ENCODE measurements around the gene PCNX1.
"Not testable (repeated sequence)": the region's sequence is repeated elsewhere in the genome, so short reads cannot be mapped to it uniquely, and the experiment has no call there.

PCNX1 gene

GRCh38 chr14:71137536-71138447 lies 230.5 kb downstream of the PCNX1 start:
- Mint-ChIP-seq H3K4me3 (no peak overlapping the region), H3K9me3 (no peaks in the 10 kb centered on the region), H3K4me1 (peaks cover 33% of the 10 kb centered on the region), H3K27ac (no peak overlapping the region), H3K36me3 (no peaks in the 10 kb centered on the region)
- ATAC-seq = no peak
- DNase-seq (ENCODE audit: low spot score in 2 of 2) = no peak

GRCh38 chr14:71138448-71139293 lies 231.4 kb downstream of the PCNX1 start:
- DNase-seq (ENCODE audit: low spot score in 2 of 2) (peak; percentile 47 to 80), ATAC-seq (no peak)
- peaks cover 41% of the 10 kb centered on the region for H3K4me1 Mint-ChIP-seq
- no peak overlapping the region for H3K27ac Mint-ChIP-seq
- no peaks in the 10 kb centered on the region for H3K9me3 Mint-ChIP-seq
- no peaks in the 10 kb centered on the region for H3K36me3 Mint-ChIP-seq
- H3K4me3 Mint-ChIP-seq = no peak overlapping the region

GRCh38 chr14:71139294-71139946 lies 232.2 kb downstream of the PCNX1 start:
- Mint-ChIP-seq H3K36me3 (no peaks in the 10 kb centered on the region), H3K4me1 (peaks cover 43% of the 10 kb centered on the region), H3K27ac (no peak overlapping the region), H3K4me3 (no peak overlapping the region), H3K9me3 (no peaks in the 10 kb centered on the region)
- no peak for ATAC-seq
- DNase-seq (ENCODE audit: low spot score in 2 of 2) = peak in 1 of 2 donors; percentile 54

- ATAC-seq (no peak), DNase-seq (ENCODE audit: low spot score in 2 of 2) (no peak)
- H3K4me3 Mint-ChIP-seq = no peak overlapping the region
- peaks cover 43% of the 10 kb centered on the region for H3K4me1 Mint-ChIP-seq
- H3K27ac Mint-ChIP-seq = no peak overlapping the region
- no peaks in the 10 kb centered on the region for H3K36me3 Mint-ChIP-seq
- no peaks in the 10 kb centered on the region for H3K9me3 Mint-ChIP-seq
These were observed 232.9 kb downstream of the PCNX1 start for GRCh38 chr14:71140157-71140556.

- no peak overlapping the region for H3K27ac Mint-ChIP-seq
- ATAC-seq (no peak), DNase-seq (ENCODE audit: low spot score in 2 of 2) (no peak)
- H3K36me3 Mint-ChIP-seq = no peaks in the 10 kb centered on the region
- no peaks in the 10 kb centered on the region for H3K9me3 Mint-ChIP-seq
- H3K4me3 Mint-ChIP-seq = peak overlapping the region; percentile 58
- H3K4me1 Mint-ChIP-seq = peaks cover 43% of the 10 kb centered on the region
These were observed 234.6 kb downstream of the PCNX1 start for GRCh38 chr14:71141701-71142374.

- H3K4me1 Mint-ChIP-seq = peaks cover 43% of the 10 kb centered on the region
- peak overlapping the region; percentile 58 for H3K4me3 Mint-ChIP-seq
- no peaks in the 10 kb centered on the region for H3K9me3 Mint-ChIP-seq
- DNase-seq (ENCODE audit: low spot score in 2 of 2) = peak in 1 of 2 donors; percentile 67
- H3K27ac Mint-ChIP-seq = peak overlapping the region; percentile 95
- no peaks in the 10 kb centered on the region for H3K36me3 Mint-ChIP-seq
- ATAC-seq = peak; percentile 77
These were observed 235.2 kb downstream of the PCNX1 start for GRCh38 chr14:71142375-71143038.

- ATAC-seq = peak; percentile 96
- peak overlapping the region; percentile 58 for H3K4me3 Mint-ChIP-seq
- peak; percentile 15 to 77 for DNase-seq (ENCODE audit: low spot score in 2 of 2)
These were observed 236.4 kb downstream of the PCNX1 start for GRCh38 chr14:71143381-71144290.

GRCh38 chr14:71147335-71147734 lies 240.1 kb downstream of the PCNX1 start:
- not testable (repeated sequence) for H3K4me3 Mint-ChIP-seq; DNase-seq (ENCODE audit: low spot score in 2 of 2); ATAC-seq; H3K27ac Mint-ChIP-seq; H3K36me3 Mint-ChIP-seq
- H3K4me1 Mint-ChIP-seq = peaks cover 32% of the 10 kb centered on the region
- H3K9me3 Mint-ChIP-seq = peaks cover 11% of the 10 kb centered on the region

More at GRCh38 chr14:71143381-71144290, 236.4 kb downstream of the PCNX1 start:
- Mint-ChIP-seq H3K36me3 (no peaks in the 10 kb centered on the region), H3K27ac (peak overlapping the region; percentile 95), H3K4me1 (peaks cover 51% of the 10 kb centered on the region), H3K9me3 (no peaks in the 10 kb centered on the region)

GRCh38 chr14:71148627-71149026 lies 241.4 kb downstream of the PCNX1 start:
- Mint-ChIP-seq H3K36me3 (no peaks in the 10 kb centered on the region), H3K4me3 (no peak overlapping the region), H3K9me3 (peaks cover 11% of the 10 kb centered on the region), H3K27ac (peak overlapping the region; percentile 23), H3K4me1 (peaks cover 20% of the 10 kb centered on the region)
- DNase-seq (ENCODE audit: low spot score in 2 of 2) (no peak), ATAC-seq (peak; percentile 42)

- no peak for DNase-seq (ENCODE audit: low spot score in 2 of 2)
- H3K9me3 Mint-ChIP-seq = peaks cover 11% of the 10 kb centered on the region
- no peaks in the 10 kb centered on the region for H3K36me3 Mint-ChIP-seq
- H3K4me3 Mint-ChIP-seq = no peak overlapping the region
- H3K27ac Mint-ChIP-seq = no peak overlapping the region
- H3K4me1 Mint-ChIP-seq = peaks cover 18% of the 10 kb centered on the region
- ATAC-seq = no peak
These were observed 243.5 kb downstream of the PCNX1 start for GRCh38 chr14:71150737-71151136.

- H3K4me1 Mint-ChIP-seq = no peaks in the 10 kb centered on the region
- H3K4me3 Mint-ChIP-seq = no peak overlapping the region
- ATAC-seq = no peak
- no peak for DNase-seq (ENCODE audit: low spot score in 2 of 2)
- no peaks in the 10 kb centered on the region for H3K9me3 Mint-ChIP-seq
- H3K27ac Mint-ChIP-seq = no peak overlapping the region
- no peaks in the 10 kb centered on the region for H3K36me3 Mint-ChIP-seq
These were observed 248.5 kb downstream of the PCNX1 start for GRCh38 chr14:71155743-71156142.

GRCh38 chr14:71163050-71163841 lies 256.0 kb downstream of the PCNX1 start:
- Mint-ChIP-seq H3K4me1 (peaks cover 13% of the 10 kb centered on the region), H3K27ac (no peak overlapping the region), H3K4me3 (no peak overlapping the region), H3K9me3 (no peaks in the 10 kb centered on the region), H3K36me3 (no peaks in the 10 kb centered on the region)
- no peak for ATAC-seq
- DNase-seq (ENCODE audit: low spot score in 2 of 2) = no peak
